ENCODE data around the gene AKT1S1. TPM values are rescaled to one million over a fixed set of nuclear protein-coding genes. Genes with fewer than 3 reads are reported as not detected.
A peak's percentile ranks its signal among the peaks of the same experiment; 100 is the strongest.

The AKT1S1 gene
- total and polyA plus RNA-seq, 2 of the 13 experiments (the other 11 are each of a cell fraction or from before 2014, with no cell fraction given), result 13.5 to 27.8 TPM

DNA sequence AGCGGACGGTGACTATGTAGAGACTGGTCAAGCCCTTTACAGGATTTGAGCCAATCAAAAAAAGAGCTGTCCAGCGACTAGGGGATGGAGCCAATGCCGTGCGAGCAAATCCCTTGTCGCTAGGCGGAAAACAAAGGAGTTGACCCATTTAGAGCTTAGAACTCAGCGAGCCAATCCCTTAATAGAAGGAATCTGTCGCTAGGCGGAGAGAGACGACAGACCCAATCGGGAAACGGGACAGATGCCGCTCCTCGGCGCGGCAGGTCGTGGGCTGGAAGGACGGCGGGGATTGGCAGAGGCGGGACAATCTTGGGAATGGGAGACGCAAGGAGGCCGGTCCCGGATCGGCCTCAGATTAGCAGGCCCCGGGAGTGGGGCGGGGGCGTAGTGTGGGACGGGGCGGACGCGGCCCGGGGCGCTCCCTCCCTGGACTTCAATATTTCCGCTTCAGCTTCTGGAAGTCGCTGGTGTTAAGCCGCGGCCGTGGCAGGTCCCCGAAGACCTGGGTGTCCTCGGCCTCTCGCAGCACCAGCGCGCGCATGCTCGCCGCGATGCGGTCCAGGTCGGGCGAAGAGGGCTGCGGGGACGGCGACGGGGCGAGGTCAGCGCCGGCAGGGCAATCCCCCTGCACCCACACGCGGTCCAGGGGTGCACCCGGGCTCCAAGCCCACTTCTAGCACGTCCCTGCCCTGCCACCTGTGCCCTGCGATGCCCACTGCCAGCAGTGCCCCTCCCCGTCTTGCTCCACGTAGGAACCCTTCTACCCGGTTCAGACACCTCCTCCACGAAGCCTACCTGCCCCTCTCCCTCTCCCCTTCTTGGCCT lies 7.5 kb downstream of the AKT1S1 start (continued):
- TF ChIP-seq, protein P1, sequence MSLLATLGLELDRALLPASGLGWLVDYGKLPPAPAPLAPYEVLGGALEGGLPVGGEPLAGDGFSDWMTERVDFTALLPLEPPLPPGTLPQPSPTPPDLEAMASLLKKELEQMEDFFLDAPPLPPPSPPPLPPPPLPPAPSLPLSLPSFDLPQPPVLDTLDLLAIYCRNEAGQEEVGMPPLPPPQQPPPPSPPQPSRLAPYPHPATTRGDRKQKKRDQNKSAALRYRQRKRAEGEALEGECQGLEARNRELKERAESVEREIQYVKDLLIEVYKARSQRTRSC (CRISPR knock-in tag; IDR thresholded peaks at IDR 0.05; ENCODE audit: low read depth), result no peak
- TF ChIP-seq ZNF510 (CRISPR knock-in tag; IDR thresholded peaks at IDR 0.05; ENCODE audit: low read depth) (no peak), ZMYM3 (CRISPR knock-in tag; IDR thresholded peaks at IDR 0.05) (no peak), FOSL1 (CRISPR knock-in tag; IDR thresholded peaks at IDR 0.05; ENCODE audit: borderline replicate concordance) (no peak), AGO2 (optimal IDR thresholded peaks at IDR 0.05; ENCODE audit: low read depth, low read length) (peak; percentile 87), ZNF431 (CRISPR knock-in tag; IDR thresholded peaks at IDR 0.05; ENCODE audit: borderline replicate concordance, low read depth) (no peak), ZNF446 (CRISPR knock-in tag; IDR thresholded peaks at IDR 0.05) (no peak), XBP1 (CRISPR knock-in tag; IDR thresholded peaks at IDR 0.05) (no peak), KDM3A (CRISPR knock-in tag; IDR thresholded peaks at IDR 0.05; ENCODE audit: low read depth) (peak; percentile 57), SNRNP70 (IDR thresholded peaks at IDR 0.05; ENCODE audit: low read depth, low read length) (no peak), ZNF33B (CRISPR knock-in tag; IDR thresholded peaks at IDR 0.05) (0 out of 2 replicates have a peak, but pooled peaks have one; percentile 72), NFIB (CRISPR knock-in tag; IDR thresholded peaks at IDR 0.05; ENCODE audit: borderline replicate concordance) (no peak), HOXA3 (CRISPR knock-in tag; IDR thresholded peaks at IDR 0.05) (peak; percentile 14)
- TF ChIP-seq, protein P2, sequence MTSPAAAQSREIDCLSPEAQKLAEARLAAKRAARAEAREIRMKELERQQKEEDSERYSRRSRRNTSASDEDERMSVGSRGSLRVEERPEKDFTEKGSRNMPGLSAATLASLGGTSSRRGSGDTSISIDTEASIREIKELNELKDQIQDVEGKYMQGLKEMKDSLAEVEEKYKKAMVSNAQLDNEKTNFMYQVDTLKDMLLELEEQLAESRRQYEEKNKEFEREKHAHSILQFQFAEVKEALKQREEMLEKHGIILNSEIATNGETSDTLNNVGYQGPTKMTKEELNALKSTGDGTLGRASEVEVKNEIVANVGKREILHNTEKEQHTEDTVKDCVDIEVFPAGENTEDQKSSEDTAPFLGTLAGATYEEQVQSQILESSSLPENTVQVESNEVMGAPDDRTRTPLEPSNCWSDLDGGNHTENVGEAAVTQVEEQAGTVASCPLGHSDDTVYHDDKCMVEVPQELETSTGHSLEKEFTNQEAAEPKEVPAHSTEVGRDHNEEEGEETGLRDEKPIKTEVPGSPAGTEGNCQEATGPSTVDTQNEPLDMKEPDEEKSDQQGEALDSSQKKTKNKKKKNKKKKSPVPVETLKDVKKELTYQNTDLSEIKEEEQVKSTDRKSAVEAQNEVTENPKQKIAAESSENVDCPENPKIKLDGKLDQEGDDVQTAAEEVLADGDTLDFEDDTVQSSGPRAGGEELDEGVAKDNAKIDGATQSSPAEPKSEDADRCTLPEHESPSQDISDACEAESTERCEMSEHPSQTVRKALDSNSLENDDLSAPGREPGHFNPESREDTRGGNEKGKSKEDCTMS (CRISPR knock-in tag; conservative IDR thresholded peaks at IDR 0.05), result no peak
- TF ChIP-seq, protein P3, sequence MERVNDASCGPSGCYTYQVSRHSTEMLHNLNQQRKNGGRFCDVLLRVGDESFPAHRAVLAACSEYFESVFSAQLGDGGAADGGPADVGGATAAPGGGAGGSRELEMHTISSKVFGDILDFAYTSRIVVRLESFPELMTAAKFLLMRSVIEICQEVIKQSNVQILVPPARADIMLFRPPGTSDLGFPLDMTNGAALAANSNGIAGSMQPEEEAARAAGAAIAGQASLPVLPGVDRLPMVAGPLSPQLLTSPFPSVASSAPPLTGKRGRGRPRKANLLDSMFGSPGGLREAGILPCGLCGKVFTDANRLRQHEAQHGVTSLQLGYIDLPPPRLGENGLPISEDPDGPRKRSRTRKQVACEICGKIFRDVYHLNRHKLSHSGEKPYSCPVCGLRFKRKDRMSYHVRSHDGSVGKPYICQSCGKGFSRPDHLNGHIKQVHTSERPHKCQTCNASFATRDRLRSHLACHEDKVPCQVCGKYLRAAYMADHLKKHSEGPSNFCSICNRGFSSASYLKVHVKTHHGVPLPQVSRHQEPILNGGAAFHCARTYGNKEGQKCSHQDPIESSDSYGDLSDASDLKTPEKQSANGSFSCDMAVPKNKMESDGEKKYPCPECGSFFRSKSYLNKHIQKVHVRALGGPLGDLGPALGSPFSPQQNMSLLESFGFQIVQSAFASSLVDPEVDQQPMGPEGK (CRISPR knock-in tag; IDR thresholded peaks at IDR 0.05), result peak; percentile 24; the same call in 1 of the 2 replicates
- TF ChIP-seq, protein P4, sequence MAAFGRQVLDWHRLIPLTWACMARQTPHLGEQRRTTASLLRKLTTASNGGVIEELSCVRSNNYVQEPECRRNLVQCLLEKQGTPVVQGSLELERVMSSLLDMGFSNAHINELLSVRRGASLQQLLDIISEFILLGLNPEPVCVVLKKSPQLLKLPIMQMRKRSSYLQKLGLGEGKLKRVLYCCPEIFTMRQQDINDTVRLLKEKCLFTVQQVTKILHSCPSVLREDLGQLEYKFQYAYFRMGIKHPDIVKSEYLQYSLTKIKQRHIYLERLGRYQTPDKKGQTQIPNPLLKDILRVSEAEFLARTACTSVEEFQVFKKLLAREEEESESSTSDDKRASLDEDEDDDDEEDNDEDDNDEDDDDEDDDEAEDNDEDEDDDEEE (CRISPR knock-in tag; IDR thresholded peaks at IDR 0.05), result no peak
- TF ChIP-seq, protein P5, sequence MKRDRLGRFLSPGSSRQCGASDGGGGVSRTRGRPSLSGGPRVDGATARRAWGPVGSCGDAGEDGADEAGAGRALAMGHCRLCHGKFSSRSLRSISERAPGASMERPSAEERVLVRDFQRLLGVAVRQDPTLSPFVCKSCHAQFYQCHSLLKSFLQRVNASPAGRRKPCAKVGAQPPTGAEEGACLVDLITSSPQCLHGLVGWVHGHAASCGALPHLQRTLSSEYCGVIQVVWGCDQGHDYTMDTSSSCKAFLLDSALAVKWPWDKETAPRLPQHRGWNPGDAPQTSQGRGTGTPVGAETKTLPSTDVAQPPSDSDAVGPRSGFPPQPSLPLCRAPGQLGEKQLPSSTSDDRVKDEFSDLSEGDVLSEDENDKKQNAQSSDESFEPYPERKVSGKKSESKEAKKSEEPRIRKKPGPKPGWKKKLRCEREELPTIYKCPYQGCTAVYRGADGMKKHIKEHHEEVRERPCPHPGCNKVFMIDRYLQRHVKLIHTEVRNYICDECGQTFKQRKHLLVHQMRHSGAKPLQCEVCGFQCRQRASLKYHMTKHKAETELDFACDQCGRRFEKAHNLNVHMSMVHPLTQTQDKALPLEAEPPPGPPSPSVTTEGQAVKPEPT (CRISPR knock-in tag; IDR thresholded peaks at IDR 0.05; ENCODE audit: low read depth), result peak; percentile 46; the same call in 1 of the 2 replicates
- TF ChIP-seq, protein P6, sequence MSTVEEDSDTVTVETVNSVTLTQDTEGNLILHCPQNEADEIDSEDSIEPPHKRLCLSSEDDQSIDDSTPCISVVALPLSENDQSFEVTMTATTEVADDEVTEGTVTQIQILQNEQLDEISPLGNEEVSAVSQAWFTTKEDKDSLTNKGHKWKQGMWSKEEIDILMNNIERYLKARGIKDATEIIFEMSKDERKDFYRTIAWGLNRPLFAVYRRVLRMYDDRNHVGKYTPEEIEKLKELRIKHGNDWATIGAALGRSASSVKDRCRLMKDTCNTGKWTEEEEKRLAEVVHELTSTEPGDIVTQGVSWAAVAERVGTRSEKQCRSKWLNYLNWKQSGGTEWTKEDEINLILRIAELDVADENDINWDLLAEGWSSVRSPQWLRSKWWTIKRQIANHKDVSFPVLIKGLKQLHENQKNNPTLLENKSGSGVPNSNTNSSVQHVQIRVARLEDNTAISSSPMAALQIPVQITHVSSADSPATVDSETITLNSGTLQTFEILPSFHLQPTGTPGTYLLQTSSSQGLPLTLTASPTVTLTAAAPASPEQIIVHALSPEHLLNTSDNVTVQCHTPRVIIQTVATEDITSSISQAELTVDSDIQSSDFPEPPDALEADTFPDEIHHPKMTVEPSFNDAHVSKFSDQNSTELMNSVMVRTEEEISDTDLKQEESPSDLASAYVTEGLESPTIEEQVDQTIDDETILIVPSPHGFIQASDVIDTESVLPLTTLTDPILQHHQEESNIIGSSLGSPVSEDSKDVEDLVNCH (CRISPR knock-in tag; IDR thresholded peaks at IDR 0.05), result no peak
